CD4-positive, alpha-beta T cell (primary cell): ENCODE measurements around the gene COL25A1. TPM values are rescaled to one million over a fixed set of nuclear protein-coding genes. Genes with fewer than 3 reads are reported as not detected.
A peak's percentile ranks its signal among the peaks of the same experiment; 100 is the strongest.

Experiments
- ATAC-seq: fragments of 200-7000 bp; cut with Tn5 transposase; one replicate; pipeline ENCODE4 v1.10.0; 2022; ENCODE audit warnings: mild to moderate bottlenecking; ENCODE audit not compliant: poor library complexity
- CTCF ChIA-PET: fragments of 350-600 bp; sonication (Branson Sonifier 250); formaldehyde crosslinking; loops from one replicate; lab custom pipeline; 2021; ENCODE audit warnings: antibody characterized with exemption, inconsistent platforms; lab: Charles Lee
- POLR2A ChIA-PET: fragments of 350-600 bp; sonication (Branson Sonifier 250); formaldehyde crosslinking; loops from one replicate; lab custom pipeline; 2021; ENCODE audit warnings: antibody characterized with exemption, inconsistent platforms; lab: Charles Lee
- DNase-seq, 14 experiments: peaks; one replicate each; pipeline ENCODE4 v3.0.0-alpha.2; 2013 to 2020; ENCODE audit warnings: mixed read lengths in 2 of 14
- H3K27ac ChIP-seq, 2 donors: one replicate each; pipeline versions ENCODE4 v1.5.1 to v1.7.0; 2013; ENCODE audit warnings: low read length in 2 of 2, low read depth in 1 of 2, mild to moderate bottlenecking in 1 of 2
- H3K27me3 ChIP-seq, 2 experiments: 1 replicate in 1 of 2; 2 replicates in 1 of 2; pipeline versions ENCODE4 v1.6.1 to v1.7.0; 2013; ENCODE audit warnings: low read length in 2 of 2, control low read depth in 1 of 2, mild to moderate bottlenecking in 1 of 2, moderate library complexity in 1 of 2; ENCODE audit not compliant: insufficient read depth in 2 of 2, control insufficient read depth in 1 of 2
- H3K36me3 ChIP-seq: one replicate; pipeline ENCODE4 v1.6.1; 2013; ENCODE audit warnings: low read length, control low read depth; ENCODE audit not compliant: insufficient read depth
- H3K4me1 ChIP-seq: one replicate; pipeline ENCODE4 v1.6.1; 2013; ENCODE audit warnings: low read length, control low read depth; ENCODE audit not compliant: insufficient read depth
- H3K4me3 ChIP-seq: one replicate; pipeline ENCODE4 v1.5.1; 2013; ENCODE audit warnings: mild to moderate bottlenecking, low read length, moderate library complexity
- H3K9me3 ChIP-seq, 2 experiments: 1 replicate in 1 of 2; 2 replicates in 1 of 2; pipeline versions ENCODE4 v1.6.1 to v1.7.0; 2013; ENCODE audit warnings: low read length in 2 of 2, mild to moderate bottlenecking in 2 of 2, control low read depth in 1 of 2, moderate library complexity in 1 of 2; ENCODE audit not compliant: control insufficient read depth in 1 of 2, insufficient read depth in 1 of 2
- H3K27ac Mint-ChIP-seq: one replicate; pipeline ENCODE4 v1.8.0; 2020; ENCODE audit warnings: mixed read lengths
- H3K27me3 Mint-ChIP-seq: one replicate; pipeline ENCODE4 v1.8.0; 2021; ENCODE audit warnings: mixed read lengths
- H3K36me3 Mint-ChIP-seq: one replicate; pipeline ENCODE4 v1.8.0; 2021; ENCODE audit warnings: low read depth, mixed read lengths
- H3K4me1 Mint-ChIP-seq: one replicate; pipeline ENCODE4 v1.8.0; 2021; ENCODE audit warnings: low read depth, mixed read lengths
- H3K4me3 Mint-ChIP-seq: one replicate; pipeline ENCODE4 v1.8.0; 2020; ENCODE audit warnings: mild to moderate bottlenecking, mixed read lengths
- H3K9me3 Mint-ChIP-seq: one replicate; pipeline ENCODE4 v1.8.0; 2020; ENCODE audit warnings: mixed read lengths
- intact Hi-C, 2 experiments: fragments of 100-400 bp; cut with DNase I in 1 of 2; cut with micrococcal nuclease in 1 of 2; formaldehyde crosslinking; loops; one replicate each; pipeline versions ENCODE4 v1.15.1 to v1.9.0; 2023 to 2025; cut with DNase I, micrococcal nuclease
- total RNA-seq, 174 experiments: library from RNA in 2 of 174; stranded (reverse) in 2 of 174; gene quantifications; one replicate each; pipeline ENCODE4 v1.2.3 and lab custom pipeline; 2021 to 2026
- TF ChIP-seq, protein P1 (sequence below): fragments of 200-600 bp; IDR thresholded peaks from one replicate; pipeline ENCODE4 v1.8.0; 2022; ENCODE audit warnings: antibody characterized with exemption, mild to moderate bottlenecking

COL25A1 gene
- total RNA-seq, 2 experiments from 2014 or later = 0.42 TPM; not detected in 1

DNA sequence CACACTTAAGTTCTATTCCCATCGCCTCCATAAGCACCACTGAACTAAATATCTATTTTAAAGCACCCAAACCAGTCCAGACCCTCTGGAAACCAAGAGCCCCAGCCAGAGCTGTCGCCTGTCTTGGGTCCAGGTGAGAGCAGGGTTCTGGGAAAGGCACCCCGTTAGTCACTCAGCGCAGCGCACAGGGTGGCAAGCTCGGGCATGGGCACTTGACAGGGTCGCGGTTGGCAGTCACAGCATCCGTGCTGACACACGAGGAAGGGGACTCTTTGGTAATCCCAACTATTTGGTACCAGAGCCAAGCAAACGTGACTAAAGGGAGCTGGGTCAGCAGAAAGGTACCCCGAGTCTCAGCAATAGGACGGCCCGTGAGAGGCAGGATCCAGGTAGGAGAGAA lies 515.4 kb downstream of the COL25A1 start:
- Histone ChIP-seq H3K27ac (no peak overlapping the region), H3K27me3 (no peaks in the 10 kb centered on the region), H3K36me3 (no peaks in the 10 kb centered on the region), H3K4me3 (no peak overlapping the region), H3K4me1 (no peaks in the 10 kb centered on the region), H3K9me3 (no peaks in the 10 kb centered on the region)
- Mint-ChIP-seq H3K4me1 (no peaks in the 10 kb centered on the region), H3K9me3 (no peaks in the 10 kb centered on the region), H3K27ac (no peak overlapping the region), H3K36me3 (no peaks in the 10 kb centered on the region), H3K4me3 (no peak overlapping the region), H3K27me3 (peaks cover 3% of the 10 kb centered on the region)
- no peak for ATAC-seq
- CTCF ChIA-PET = no interaction called here
- intact Hi-C loops = no loop called here
- TF ChIP-seq, protein P1, sequence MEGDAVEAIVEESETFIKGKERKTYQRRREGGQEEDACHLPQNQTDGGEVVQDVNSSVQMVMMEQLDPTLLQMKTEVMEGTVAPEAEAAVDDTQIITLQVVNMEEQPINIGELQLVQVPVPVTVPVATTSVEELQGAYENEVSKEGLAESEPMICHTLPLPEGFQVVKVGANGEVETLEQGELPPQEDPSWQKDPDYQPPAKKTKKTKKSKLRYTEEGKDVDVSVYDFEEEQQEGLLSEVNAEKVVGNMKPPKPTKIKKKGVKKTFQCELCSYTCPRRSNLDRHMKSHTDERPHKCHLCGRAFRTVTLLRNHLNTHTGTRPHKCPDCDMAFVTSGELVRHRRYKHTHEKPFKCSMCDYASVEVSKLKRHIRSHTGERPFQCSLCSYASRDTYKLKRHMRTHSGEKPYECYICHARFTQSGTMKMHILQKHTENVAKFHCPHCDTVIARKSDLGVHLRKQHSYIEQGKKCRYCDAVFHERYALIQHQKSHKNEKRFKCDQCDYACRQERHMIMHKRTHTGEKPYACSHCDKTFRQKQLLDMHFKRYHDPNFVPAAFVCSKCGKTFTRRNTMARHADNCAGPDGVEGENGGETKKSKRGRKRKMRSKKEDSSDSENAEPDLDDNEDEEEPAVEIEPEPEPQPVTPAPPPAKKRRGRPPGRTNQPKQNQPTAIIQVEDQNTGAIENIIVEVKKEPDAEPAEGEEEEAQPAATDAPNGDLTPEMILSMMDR = no peak
- DNase-seq = no peak
- POLR2A ChIA-PET = no interaction called here

DNA sequence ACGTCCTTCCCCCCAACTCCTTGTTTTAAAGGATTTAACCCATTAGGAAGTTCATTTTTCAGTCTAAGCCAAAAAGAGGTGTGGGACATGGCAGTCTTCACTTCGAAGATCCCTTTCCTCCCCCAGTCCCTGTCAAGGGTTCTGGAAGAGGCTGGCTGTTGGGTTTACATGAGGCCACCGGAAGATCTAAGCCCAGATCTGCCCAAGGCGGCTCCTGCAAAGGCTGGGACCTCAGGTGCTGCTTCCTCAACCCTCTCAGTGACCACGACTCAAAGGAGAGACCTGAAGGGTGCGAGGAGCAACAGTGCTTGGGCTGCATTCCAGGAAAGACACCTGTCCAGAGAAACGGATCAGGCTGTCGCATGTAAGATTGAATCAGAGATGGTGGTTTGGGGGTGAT lies 516.1 kb downstream of the COL25A1 start:
- no peak overlapping the region for H3K27ac Mint-ChIP-seq
- DNase-seq (no peak), ATAC-seq (no peak)
- H3K36me3 ChIP-seq = no peaks in the 10 kb centered on the region
- H3K36me3 Mint-ChIP-seq = no peaks in the 10 kb centered on the region
- H3K4me1 Mint-ChIP-seq = no peaks in the 10 kb centered on the region
- H3K27me3 ChIP-seq = no peaks in the 10 kb centered on the region
- no peak overlapping the region for H3K4me3 ChIP-seq
- no peaks in the 10 kb centered on the region for H3K4me1 ChIP-seq
- H3K27ac ChIP-seq = no peak overlapping the region
- H3K9me3 ChIP-seq = no peaks in the 10 kb centered on the region
- H3K9me3 Mint-ChIP-seq = no peaks in the 10 kb centered on the region
- TF ChIP-seq, protein P1 = no peak
- ChIA-PET CTCF (no interaction called here), POLR2A (no interaction called here)
- intact Hi-C loops = no loop called here
- peaks cover 4% of the 10 kb centered on the region for H3K27me3 Mint-ChIP-seq
- no peak overlapping the region for H3K4me3 Mint-ChIP-seq

DNA sequence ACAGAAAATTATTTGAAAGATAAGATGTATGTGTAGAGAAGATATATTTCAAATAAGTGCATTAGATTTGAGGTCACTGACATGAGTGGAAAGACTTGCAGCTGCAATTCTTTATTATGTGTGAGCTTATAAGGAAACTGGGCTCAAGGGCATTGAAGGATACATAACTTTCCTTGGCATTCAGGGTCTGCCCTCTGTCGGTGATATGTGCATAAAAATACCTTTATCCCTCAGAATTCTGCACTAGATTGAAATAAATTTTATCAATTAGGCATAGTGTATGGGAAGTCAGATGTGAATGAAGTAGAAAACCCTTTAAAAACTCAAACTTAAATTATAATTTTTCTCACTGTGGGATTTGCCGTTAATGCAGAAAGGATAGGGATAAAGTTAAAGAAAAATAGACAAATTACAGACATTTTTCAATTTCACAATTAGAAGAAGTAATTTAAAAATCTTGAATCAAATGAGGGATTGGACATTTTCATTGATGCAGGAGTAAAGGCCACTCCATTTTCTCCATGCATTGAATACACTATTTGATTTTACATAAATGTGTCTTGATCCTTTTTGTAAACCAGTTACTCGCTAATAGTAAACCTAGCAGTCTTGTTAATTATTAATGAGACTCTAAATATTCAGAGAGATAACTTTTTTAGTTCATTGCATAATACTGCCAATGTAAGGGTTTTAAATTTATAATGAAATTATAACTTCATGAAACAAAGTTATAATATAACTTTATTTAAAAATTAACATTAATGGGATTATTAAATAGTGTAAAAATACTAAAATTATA lies 518.6 kb downstream of the COL25A1 start:
- CTCF ChIA-PET = interaction anchor here (1.0 kb wide), 1 partner anchor 765 kb away, joined by 3 read pairs; no protein-coding TSS in a partner anchor
- Mint-ChIP-seq H3K36me3 (no peaks in the 10 kb centered on the region), H3K9me3 (no peaks in the 10 kb centered on the region), H3K4me3 (no peak overlapping the region), H3K27me3 (peaks cover 15% of the 10 kb centered on the region), H3K27ac (no peak overlapping the region), H3K4me1 (no peaks in the 10 kb centered on the region)
- H3K27me3 ChIP-seq = peaks cover 0 to 4% of the 10 kb centered on the region in 2 experiments
- intact Hi-C loops = loop anchor here in 1 of 2 experiments (5.0 kb wide), 1 partner anchor 767 kb away; no protein-coding TSS in a partner anchor
- H3K4me3 ChIP-seq = no peak overlapping the region
- DNase-seq (peak in 2 of 14 experiments; percentile 12 to 24), ATAC-seq (no peak)
- no peak overlapping the region for H3K27ac ChIP-seq
- H3K9me3 ChIP-seq = no peaks in the 10 kb centered on the region
- no peaks in the 10 kb centered on the region for H3K36me3 ChIP-seq
- no peaks in the 10 kb centered on the region for H3K4me1 ChIP-seq
- POLR2A ChIA-PET = no interaction called here
- TF ChIP-seq, protein P1 = no peak
